GM12878 (cell line): ENCODE results near the gene PTGIS.

Source experiments
- MEF2A ChIP-seq: IDR thresholded peaks from 2 replicates; pipeline ENCODE4 v1.6.1; 2011; ENCODE audit warnings: low read depth, mild to moderate bottlenecking, low read length, moderate library complexity; ENCODE audit not compliant: insufficient read depth
- NBN ChIP-seq: fragments of 450-650 bp; IDR thresholded peaks from 2 replicates; pipeline ENCODE4 v1.6.1; 2016
- SMAD1 ChIP-seq: fragments of 450-650 bp; IDR thresholded peaks from 2 replicates; pipeline ENCODE4 v1.6.1; 2018; ENCODE audit warnings: mild to moderate bottlenecking, low read depth; ENCODE audit not compliant: partially characterized antibody
- SMAD5 ChIP-seq: IDR thresholded peaks from 2 replicates; pipeline ENCODE4 v1.6.1; 2016; ENCODE audit warnings: antibody characterized with exemption, low read depth
- TF ChIP-seq, protein P1 (sequence below), 3 experiments: IDR thresholded peaks in 2 of 3; conservative IDR thresholded peaks in 1 of 3; 2 replicates each; pipeline ENCODE4 v1.5.1; 2011; ENCODE audit warnings: low read depth in 3 of 3, low read length in 3 of 3, mild to moderate bottlenecking in 3 of 3, control low read depth in 2 of 3, moderate library complexity in 2 of 3, inconsistent platforms in 1 of 3, mixed read lengths in 1 of 3; ENCODE audit not compliant: control insufficient read depth in 2 of 3, insufficient read depth in 1 of 3; ENCODE audit errors: extremely low read depth in 1 of 3
- TF ChIP-seq, protein P2 (sequence below): fragments of 150-350 bp; IDR thresholded peaks from 2 replicates; pipeline ENCODE4 v1.6.1; 2016; ENCODE audit warnings: low read depth, low read length
- TF ChIP-seq, protein P3 (sequence below): fragments of 450-650 bp; IDR thresholded peaks from 2 replicates; pipeline ENCODE4 v1.6.1; 2017; ENCODE audit warnings: borderline replicate concordance

DNA sequence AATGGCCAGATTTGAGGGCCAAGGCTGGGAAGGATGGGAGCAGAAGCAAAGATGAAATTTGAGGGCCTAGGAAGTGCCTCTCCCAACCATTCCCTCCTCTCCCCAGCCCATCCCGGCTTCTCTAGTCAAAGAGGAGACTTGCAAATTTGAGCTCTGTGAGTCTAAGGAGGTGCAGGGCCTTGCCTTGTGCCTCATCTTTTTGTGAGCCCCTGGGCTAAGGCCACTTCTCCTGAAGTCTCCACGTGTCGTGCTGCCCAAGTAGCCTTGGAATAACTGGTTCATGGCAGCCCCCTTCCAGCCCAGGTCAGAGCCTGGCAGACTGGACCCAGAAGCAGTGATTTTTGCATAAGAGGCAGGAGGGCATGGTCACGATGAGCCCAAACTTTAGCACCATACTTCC, 6.7 kb downstream of the PTGIS start:
- no peak for TF ChIP-seq NBN
- TF ChIP-seq, protein P1, sequence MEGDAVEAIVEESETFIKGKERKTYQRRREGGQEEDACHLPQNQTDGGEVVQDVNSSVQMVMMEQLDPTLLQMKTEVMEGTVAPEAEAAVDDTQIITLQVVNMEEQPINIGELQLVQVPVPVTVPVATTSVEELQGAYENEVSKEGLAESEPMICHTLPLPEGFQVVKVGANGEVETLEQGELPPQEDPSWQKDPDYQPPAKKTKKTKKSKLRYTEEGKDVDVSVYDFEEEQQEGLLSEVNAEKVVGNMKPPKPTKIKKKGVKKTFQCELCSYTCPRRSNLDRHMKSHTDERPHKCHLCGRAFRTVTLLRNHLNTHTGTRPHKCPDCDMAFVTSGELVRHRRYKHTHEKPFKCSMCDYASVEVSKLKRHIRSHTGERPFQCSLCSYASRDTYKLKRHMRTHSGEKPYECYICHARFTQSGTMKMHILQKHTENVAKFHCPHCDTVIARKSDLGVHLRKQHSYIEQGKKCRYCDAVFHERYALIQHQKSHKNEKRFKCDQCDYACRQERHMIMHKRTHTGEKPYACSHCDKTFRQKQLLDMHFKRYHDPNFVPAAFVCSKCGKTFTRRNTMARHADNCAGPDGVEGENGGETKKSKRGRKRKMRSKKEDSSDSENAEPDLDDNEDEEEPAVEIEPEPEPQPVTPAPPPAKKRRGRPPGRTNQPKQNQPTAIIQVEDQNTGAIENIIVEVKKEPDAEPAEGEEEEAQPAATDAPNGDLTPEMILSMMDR (IDR thresholded peaks at IDR 0.05 in 2 of 3, conservative IDR thresholded peaks at IDR 0.05 in 1 of 3; ENCODE audit: control insufficient read depth in 2 of 3, extremely low read depth in 1 of 3, insufficient read depth in 1 of 3, low read depth in 3 of 3, low read length in 3 of 3), result no peak
- TF ChIP-seq, protein P2, sequence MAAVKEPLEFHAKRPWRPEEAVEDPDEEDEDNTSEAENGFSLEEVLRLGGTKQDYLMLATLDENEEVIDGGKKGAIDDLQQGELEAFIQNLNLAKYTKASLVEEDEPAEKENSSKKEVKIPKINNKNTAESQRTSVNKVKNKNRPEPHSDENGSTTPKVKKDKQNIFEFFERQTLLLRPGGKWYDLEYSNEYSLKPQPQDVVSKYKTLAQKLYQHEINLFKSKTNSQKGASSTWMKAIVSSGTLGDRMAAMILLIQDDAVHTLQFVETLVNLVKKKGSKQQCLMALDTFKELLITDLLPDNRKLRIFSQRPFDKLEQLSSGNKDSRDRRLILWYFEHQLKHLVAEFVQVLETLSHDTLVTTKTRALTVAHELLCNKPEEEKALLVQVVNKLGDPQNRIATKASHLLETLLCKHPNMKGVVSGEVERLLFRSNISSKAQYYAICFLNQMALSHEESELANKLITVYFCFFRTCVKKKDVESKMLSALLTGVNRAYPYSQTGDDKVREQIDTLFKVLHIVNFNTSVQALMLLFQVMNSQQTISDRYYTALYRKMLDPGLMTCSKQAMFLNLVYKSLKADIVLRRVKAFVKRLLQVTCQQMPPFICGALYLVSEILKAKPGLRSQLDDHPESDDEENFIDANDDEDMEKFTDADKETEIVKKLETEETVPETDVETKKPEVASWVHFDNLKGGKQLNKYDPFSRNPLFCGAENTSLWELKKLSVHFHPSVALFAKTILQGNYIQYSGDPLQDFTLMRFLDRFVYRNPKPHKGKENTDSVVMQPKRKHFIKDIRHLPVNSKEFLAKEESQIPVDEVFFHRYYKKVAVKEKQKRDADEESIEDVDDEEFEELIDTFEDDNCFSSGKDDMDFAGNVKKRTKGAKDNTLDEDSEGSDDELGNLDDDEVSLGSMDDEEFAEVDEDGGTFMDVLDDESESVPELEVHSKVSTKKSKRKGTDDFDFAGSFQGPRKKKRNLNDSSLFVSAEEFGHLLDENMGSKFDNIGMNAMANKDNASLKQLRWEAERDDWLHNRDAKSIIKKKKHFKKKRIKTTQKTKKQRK, result no peak
- TF ChIP-seq SMAD5, result no peak
- TF ChIP-seq MEF2A, result no peak
- TF ChIP-seq SMAD1, result no peak
- TF ChIP-seq, protein P3, sequence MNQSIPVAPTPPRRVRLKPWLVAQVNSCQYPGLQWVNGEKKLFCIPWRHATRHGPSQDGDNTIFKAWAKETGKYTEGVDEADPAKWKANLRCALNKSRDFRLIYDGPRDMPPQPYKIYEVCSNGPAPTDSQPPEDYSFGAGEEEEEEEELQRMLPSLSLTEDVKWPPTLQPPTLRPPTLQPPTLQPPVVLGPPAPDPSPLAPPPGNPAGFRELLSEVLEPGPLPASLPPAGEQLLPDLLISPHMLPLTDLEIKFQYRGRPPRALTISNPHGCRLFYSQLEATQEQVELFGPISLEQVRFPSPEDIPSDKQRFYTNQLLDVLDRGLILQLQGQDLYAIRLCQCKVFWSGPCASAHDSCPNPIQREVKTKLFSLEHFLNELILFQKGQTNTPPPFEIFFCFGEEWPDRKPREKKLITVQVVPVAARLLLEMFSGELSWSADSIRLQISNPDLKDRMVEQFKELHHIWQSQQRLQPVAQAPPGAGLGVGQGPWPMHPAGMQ, result no peak
